SK-N-SH (cell line): ENCODE data around the gene RBM47. TPM values are rescaled to one million over a fixed set of nuclear protein-coding genes. Genes with fewer than 3 reads are reported as not detected.

Experiments used
- CTCF ChIA-PET: fragments of 300-600, 350-600 bp; formaldehyde crosslinking; extraction: SDS; loops from one replicate; lab custom pipeline; 2021; lab: Yijun Ruan, JAX
- POLR2A ChIA-PET: fragments of 350-600 bp; sonication (Branson Sonifier 250); formaldehyde crosslinking; extraction: SDS; loops from one replicate; lab custom pipeline; 2020; ENCODE audit warnings: antibody characterized with exemption, inconsistent platforms; lab: Yijun Ruan, JAX
- DNase-seq: peaks from one replicate; pipeline ENCODE4 v3.0.0; 2012
- H2AFZ ChIP-seq: fragments of 200-600 bp; sonication (generic); 2 replicates; pipeline ENCODE4 v1.8.1; 2016; ENCODE audit warnings: antibody characterized with exemption, mild to moderate bottlenecking, low read depth
- H3F3A ChIP-seq: fragments of 200-600 bp; sonication (generic); replicated peaks from 2 replicates; pipeline ENCODE3; 2016; ENCODE audit warnings: antibody characterized with exemption, mild to moderate bottlenecking; ENCODE audit not compliant: insufficient read depth
- H3K27ac ChIP-seq, 2 experiments: fragments of 200-500 bp in 1 of 2; fragments of 200-600 bp in 1 of 2; sonication (Bioruptor generic) in 1 of 2; sonication (generic), shearing (Covaris generic) in 1 of 2; 2 replicates each; pipeline versions ENCODE4 v1.5.1 to v1.6.1; 2014 to 2016; ENCODE audit warnings: low read depth in 2 of 2, inconsistent platforms in 1 of 2, low read length in 1 of 2, mild to moderate bottlenecking in 1 of 2, mixed read lengths in 1 of 2
- H3K27me3 ChIP-seq: fragments of 200-600 bp; sonication (generic), shearing (Covaris generic); 2 replicates; pipeline ENCODE4 v1.6.1; 2016; ENCODE audit warnings: mixed run types; ENCODE audit not compliant: insufficient read depth
- H3K36me3 ChIP-seq, 2 experiments: fragments of 200-500 bp in 1 of 2; fragments of 200-600 bp in 1 of 2; sonication (Bioruptor generic) in 1 of 2; sonication (generic) in 1 of 2; replicated peaks in 1 of 2; 2 replicates each; pipeline versions ENCODE3 to v1.5.1; 2014 to 2016; ENCODE audit warnings: low read length in 1 of 2, mild to moderate bottlenecking in 1 of 2; ENCODE audit not compliant: insufficient read depth in 2 of 2, control insufficient read depth in 1 of 2
- H3K4me1 ChIP-seq, 2 experiments: fragments of 200-500 bp in 1 of 2; fragments of 200-600 bp in 1 of 2; sonication (Bioruptor generic) in 1 of 2; sonication (generic), shearing (Covaris generic) in 1 of 2; 2 replicates each; pipeline versions ENCODE4 v1.5.1 to v1.6.1; 2014 to 2016; ENCODE audit warnings: low read depth in 1 of 2, low read length in 1 of 2, mixed run types in 1 of 2; ENCODE audit not compliant: insufficient read depth in 2 of 2, control insufficient read depth in 1 of 2
- H3K4me2 ChIP-seq: fragments of 200-600 bp; sonication (generic), shearing (Covaris generic); 2 replicates; pipeline ENCODE4 v1.6.1; 2017; ENCODE audit warnings: mixed run types
- H3K4me3 ChIP-seq, 2 experiments: fragments of 200-500 bp in 1 of 2; fragments of 200-600 bp in 1 of 2; sonication (Bioruptor generic) in 1 of 2; sonication (generic), shearing (Covaris generic) in 1 of 2; 2 replicates each; pipeline versions ENCODE4 v1.5.1 to v1.8.1; 2014 to 2016; ENCODE audit warnings: low read depth in 2 of 2, inconsistent platforms in 1 of 2, low read length in 1 of 2, mild to moderate bottlenecking in 1 of 2, mixed read lengths in 1 of 2, moderate library complexity in 1 of 2
- H3K79me2 ChIP-seq: fragments of 200-600 bp; sonication (generic); 2 replicates; pipeline ENCODE4 v1.8.1; 2017; ENCODE audit warnings: mild to moderate bottlenecking; ENCODE audit not compliant: insufficient read depth
- H3K9ac ChIP-seq: fragments of 200-600 bp; sonication (generic); 2 replicates; pipeline ENCODE4 v1.6.1; 2017; ENCODE audit warnings: mixed run types
- H3K9me2 ChIP-seq: fragments of 200-600 bp; sonication (generic); 2 replicates; pipeline ENCODE4 v1.6.1; 2017; ENCODE audit warnings: mixed run types
- H3K9me3 ChIP-seq: fragments of 200-600 bp; sonication (generic); 2 replicates; pipeline ENCODE4 v1.6.1; 2017; ENCODE audit warnings: mixed run types, mild to moderate bottlenecking, moderate library complexity
- H4K20me1 ChIP-seq: fragments of 200-600 bp; sonication (generic); 2 replicates; pipeline ENCODE4 v1.6.1; 2017; ENCODE audit warnings: mild to moderate bottlenecking, mixed run types; ENCODE audit not compliant: insufficient read depth
- CHD2 ChIP-seq: fragments of 150-350 bp; IDR thresholded peaks from 2 replicates; pipeline ENCODE4 v1.6.1; 2018; ENCODE audit warnings: low read length; ENCODE audit not compliant: partially characterized antibody
- ELF1 ChIP-seq: IDR thresholded peaks from 2 replicates; pipeline ENCODE4 v1.4.0; 2012
- EP300 ChIP-seq, 2 experiments: IDR thresholded peaks; 2 replicates each; pipeline versions ENCODE4 v1.4.0 to v1.6.1; 2012; ENCODE audit warnings: borderline replicate concordance in 1 of 2, low read depth in 1 of 2, low read length in 1 of 2
- EZH2phosphoT487 ChIP-seq: fragments of 200-600 bp; sonication (generic); IDR thresholded peaks from 2 replicates; pipeline ENCODE4 v1.6.1; 2017; ENCODE audit warnings: low read depth, mixed run types, mild to moderate bottlenecking, antibody characterized with exemption, moderate library complexity, borderline replicate concordance
- FOSL2 ChIP-seq: IDR thresholded peaks from 2 replicates; pipeline ENCODE4 v1.4.0; 2012; ENCODE audit warnings: low read depth, mild to moderate bottlenecking, moderate library complexity, borderline replicate concordance
- FOXJ3 ChIP-seq: sonication (generic); formaldehyde crosslinking; IDR thresholded peaks from 2 replicates; pipeline ENCODE4 v1.5.1; 2020; ENCODE audit warnings: mild to moderate bottlenecking, missing genetic modification reagents
- GATA2 ChIP-seq: sonication (generic); formaldehyde crosslinking; IDR thresholded peaks from 2 replicates; pipeline ENCODE4 v1.5.0; 2020; ENCODE audit warnings: mild to moderate bottlenecking, missing genetic modification reagents
- MAX ChIP-seq: IDR thresholded peaks from 2 replicates; pipeline ENCODE4 v1.4.0; 2012; ENCODE audit warnings: low read depth
- MEF2A ChIP-seq: IDR thresholded peaks from 2 replicates; pipeline ENCODE4 v1.4.0; 2012; ENCODE audit warnings: low read depth, borderline replicate concordance
- MXI1 ChIP-seq: IDR thresholded peaks from 2 replicates; pipeline ENCODE4 v1.6.1; 2012; ENCODE audit warnings: mild to moderate bottlenecking, low read depth, low read length, improper control_type of control experiment
- PBX3 ChIP-seq: IDR thresholded peaks from 2 replicates; pipeline ENCODE4; 2012
- RCOR1 ChIP-seq: fragments of 150-350 bp; IDR thresholded peaks from 2 replicates; pipeline ENCODE4 v1.6.1; 2017; ENCODE audit warnings: antibody characterized with exemption, low read length
- REST ChIP-seq: IDR thresholded peaks from 2 replicates; pipeline ENCODE4 v1.6.1; 2012; ENCODE audit warnings: mild to moderate bottlenecking, low read depth, low read length, moderate library complexity
- RFX5 ChIP-seq: IDR thresholded peaks from 2 replicates; pipeline ENCODE4 v1.6.1; 2012; ENCODE audit warnings: mild to moderate bottlenecking, improper control_type of control experiment, low read length
- RXRA ChIP-seq: IDR thresholded peaks from 2 replicates; pipeline ENCODE4 v1.4.0; 2012; ENCODE audit warnings: low read depth, mild to moderate bottlenecking, borderline replicate concordance
- SMC3 ChIP-seq: IDR thresholded peaks from 2 replicates; pipeline ENCODE4 v1.6.1; 2012; ENCODE audit warnings: low read depth, low read length, improper control_type of control experiment
- USF1 ChIP-seq: IDR thresholded peaks from 2 replicates; pipeline ENCODE4 v1.4.0; 2012; ENCODE audit warnings: low read depth, borderline replicate concordance
- USF2 ChIP-seq: fragments of 150-350 bp; IDR thresholded peaks from 2 replicates; pipeline ENCODE4 v1.6.1; 2017; ENCODE audit warnings: antibody characterized with exemption, low read length, low read depth, borderline replicate concordance
- YY1 ChIP-seq: IDR thresholded peaks from 2 replicates; pipeline ENCODE4 v1.4.0; 2012; ENCODE audit warnings: low read depth, mild to moderate bottlenecking
- WGBS: methylation state at CpG from one replicate; pipeline ENCODE4 v1.1.6; 2017; ENCODE audit warnings: low lambda C conversion rate; 5-methylcytosine and 5-hydroxymethylcytosine counted together
- polyA plus RNA-seq, 3 experiments: library from polyadenylated mRNA; depleted of rRNA; stranded (reverse); fragments of >200 nt; gene quantifications; 2 replicates each; pipeline ENCODE4 v1.2.3, GENCODE V29; 2012

Gene RBM47
- polyA plus RNA-seq, 1 of the 3 experiments (the other 2 are of a cell fraction): 6.8 TPM

- ChIA-PET POLR2A (no interaction called here), CTCF (no interaction called here)
- WGBS: 63% methylated on average over 2 of the region's 2 CpGs
- Histone ChIP-seq H4K20me1 (no peaks in the 10 kb centered on the region), H3K4me2 (no peak overlapping the region), H3K79me2 (no peaks in the 10 kb centered on the region), H2AFZ (no peak overlapping the region), H3K4me1 (no peaks in the 10 kb centered on the region), H3K27ac (no peak overlapping the region), H3K36me3 (no peaks in the 10 kb centered on the region), H3K9ac (no peak overlapping the region), H3K4me3 (no peak overlapping the region), H3F3A (peaks cover 9% of the 10 kb centered on the region), H3K9me3 (no peaks in the 10 kb centered on the region), H3K9me2 (no peaks in the 10 kb centered on the region), H3K27me3 (no peaks in the 10 kb centered on the region)
- DNase-seq: no peak
- TF ChIP-seq SMC3: no peak
- no peak for TF ChIP-seq EP300 (IDR thresholded peaks at IDR 0.05; ENCODE audit: borderline replicate concordance in 1 of 2, low read depth in 1 of 2, low read length in 1 of 2)
- TF ChIP-seq RXRA: no peak
- no peak for TF ChIP-seq ELF1
- TF ChIP-seq YY1: no peak
- no peak for TF ChIP-seq MEF2A
- no peak for TF ChIP-seq CHD2
- TF ChIP-seq GATA2: no peak
- no peak for TF ChIP-seq RCOR1
- no peak for TF ChIP-seq RFX5
- TF ChIP-seq USF1: no peak
- no peak for TF ChIP-seq MAX
- no peak for TF ChIP-seq MXI1
- TF ChIP-seq REST: no peak
- no peak for TF ChIP-seq PBX3
- TF ChIP-seq FOXJ3: no peak
- TF ChIP-seq USF2: no peak
- no peak for TF ChIP-seq FOSL2
- no peak for TF ChIP-seq EZH2phosphoT487
- TF ChIP-seq, all 33 proteins: peak for 0
Measured at GRCh38 chr4:40479378-40479777, 150.3 kb downstream of the RBM47 start.
